ENCODE measurements around the gene UGT2B7. TPM values are rescaled to one million over a fixed set of nuclear protein-coding genes. Genes with fewer than 3 reads are reported as not detected.

Gene UGT2B7
- total RNA-seq, 1 donor from 2014 or later, result not detected

DNA sequence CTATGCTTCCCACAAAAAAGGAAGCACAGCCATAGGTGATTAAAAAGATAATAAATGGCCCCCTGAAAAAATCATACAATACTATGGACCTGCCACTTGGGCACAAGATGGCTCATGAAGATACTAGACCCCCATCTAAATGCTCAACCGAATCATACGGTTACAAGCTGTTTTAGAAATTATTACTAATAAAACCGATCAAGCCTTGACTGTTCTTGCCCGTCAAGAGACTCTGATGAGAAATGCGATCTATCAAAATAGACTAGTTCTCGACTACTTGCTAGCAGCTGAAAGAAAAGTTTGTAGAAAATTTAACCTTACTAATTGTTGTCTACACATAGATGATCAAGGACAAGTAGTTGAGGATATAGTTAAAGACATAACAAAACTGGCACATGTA is 40.1 kb upstream of the UGT2B7 start:
- H3K4me1 Mint-ChIP-seq, result peaks cover 21% of the 10 kb centered on the region
- no peaks in the 10 kb centered on the region for H3K9me3 Mint-ChIP-seq
- H3K4me3 Mint-ChIP-seq, result no peak overlapping the region
- no peaks in the 10 kb centered on the region for H3K27me3 Mint-ChIP-seq (ENCODE audit: low read depth)
- TF ChIP-seq, protein P1, sequence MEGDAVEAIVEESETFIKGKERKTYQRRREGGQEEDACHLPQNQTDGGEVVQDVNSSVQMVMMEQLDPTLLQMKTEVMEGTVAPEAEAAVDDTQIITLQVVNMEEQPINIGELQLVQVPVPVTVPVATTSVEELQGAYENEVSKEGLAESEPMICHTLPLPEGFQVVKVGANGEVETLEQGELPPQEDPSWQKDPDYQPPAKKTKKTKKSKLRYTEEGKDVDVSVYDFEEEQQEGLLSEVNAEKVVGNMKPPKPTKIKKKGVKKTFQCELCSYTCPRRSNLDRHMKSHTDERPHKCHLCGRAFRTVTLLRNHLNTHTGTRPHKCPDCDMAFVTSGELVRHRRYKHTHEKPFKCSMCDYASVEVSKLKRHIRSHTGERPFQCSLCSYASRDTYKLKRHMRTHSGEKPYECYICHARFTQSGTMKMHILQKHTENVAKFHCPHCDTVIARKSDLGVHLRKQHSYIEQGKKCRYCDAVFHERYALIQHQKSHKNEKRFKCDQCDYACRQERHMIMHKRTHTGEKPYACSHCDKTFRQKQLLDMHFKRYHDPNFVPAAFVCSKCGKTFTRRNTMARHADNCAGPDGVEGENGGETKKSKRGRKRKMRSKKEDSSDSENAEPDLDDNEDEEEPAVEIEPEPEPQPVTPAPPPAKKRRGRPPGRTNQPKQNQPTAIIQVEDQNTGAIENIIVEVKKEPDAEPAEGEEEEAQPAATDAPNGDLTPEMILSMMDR (IDR thresholded peaks at IDR 0.05; ENCODE audit: unreplicated experiment), result no peak
- no peak for DNase-seq (ENCODE audit: low spot score in 2 of 2, unreplicated experiment in 2 of 2)
- H3K27ac Mint-ChIP-seq, result no peak overlapping the region
- no peaks in the 10 kb centered on the region for H3K36me3 Mint-ChIP-seq

DNA sequence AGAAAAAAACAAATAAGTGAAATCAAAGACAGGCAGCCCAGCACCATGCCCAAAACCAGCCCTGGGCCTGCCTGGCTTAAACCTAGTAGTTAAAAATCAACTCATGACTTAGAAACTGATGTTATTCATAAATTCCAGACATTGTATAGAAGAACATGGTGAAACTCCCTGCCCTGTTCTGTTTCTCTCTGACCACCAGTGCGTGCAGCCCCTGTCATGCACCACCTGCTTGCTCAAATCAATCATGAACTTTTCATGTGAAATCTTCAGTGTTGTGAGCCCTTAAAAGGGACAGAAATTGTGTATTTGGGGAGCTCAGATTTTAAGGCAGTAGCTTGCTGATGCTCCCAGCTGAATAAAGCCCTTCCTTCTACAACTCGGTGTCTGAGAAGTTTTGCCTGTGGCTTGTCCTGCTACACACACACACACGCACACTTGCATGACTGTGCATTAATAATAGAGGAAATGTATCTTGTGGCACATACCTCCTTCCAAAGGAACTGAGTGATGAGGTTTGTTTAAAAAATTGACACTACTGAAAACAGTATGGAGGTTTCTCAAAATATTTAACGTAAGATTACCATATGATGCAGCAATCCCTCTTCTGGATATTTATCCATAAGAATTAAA is 39.2 kb upstream of the UGT2B7 start:
- DNase-seq (ENCODE audit: low spot score in 2 of 2, unreplicated experiment in 2 of 2), result no peak
- Mint-ChIP-seq H3K36me3 (no peaks in the 10 kb centered on the region), H3K27me3 (ENCODE audit: low read depth) (no peaks in the 10 kb centered on the region), H3K4me3 (no peak overlapping the region), H3K27ac (no peak overlapping the region), H3K4me1 (peaks cover 18% of the 10 kb centered on the region), H3K9me3 (no peaks in the 10 kb centered on the region)
- TF ChIP-seq, protein P1 (IDR thresholded peaks at IDR 0.05; ENCODE audit: unreplicated experiment), result no peak

DNA sequence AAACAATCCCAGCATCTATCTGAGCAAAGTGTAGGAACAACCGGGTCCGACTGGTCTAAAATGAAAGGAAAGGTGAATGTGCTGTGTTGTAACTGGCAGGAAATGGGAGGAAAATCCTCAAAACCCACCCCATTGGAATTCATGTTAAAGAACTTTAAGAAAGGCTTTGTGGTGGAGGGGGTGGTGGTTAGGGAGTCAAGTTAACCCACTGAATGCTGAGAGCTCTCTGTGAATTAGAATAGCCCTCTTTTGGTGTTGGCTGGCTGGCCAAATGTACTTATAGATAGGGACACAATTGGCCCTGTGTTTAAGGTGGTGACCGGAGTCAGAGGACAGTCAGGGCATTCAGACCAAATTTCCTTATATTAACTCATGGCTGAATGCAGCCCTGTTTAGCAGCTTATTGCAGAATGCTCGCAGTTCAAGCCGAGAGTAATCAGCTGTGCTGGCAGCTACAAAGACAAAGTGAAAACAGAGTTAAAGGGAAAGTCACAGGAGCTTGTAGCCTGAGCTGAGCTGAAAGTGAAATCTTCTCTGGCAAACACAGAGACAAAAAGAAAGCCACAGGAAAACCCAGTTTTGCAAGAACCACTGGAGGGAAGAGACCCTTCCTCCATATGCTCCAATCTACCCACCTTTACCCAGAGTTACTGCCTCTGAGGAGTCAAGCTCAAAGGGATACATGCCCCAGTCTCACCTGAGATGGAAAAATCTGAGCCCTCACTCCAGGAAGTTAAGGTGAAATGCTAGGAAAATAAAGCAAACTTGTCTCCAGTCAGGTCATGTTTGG is 38.5 kb upstream of the UGT2B7 start:
- Mint-ChIP-seq H3K27ac (peak overlapping the region; percentile 0), H3K4me3 (no peak overlapping the region), H3K4me1 (peaks cover 18% of the 10 kb centered on the region), H3K9me3 (no peaks in the 10 kb centered on the region), H3K36me3 (no peaks in the 10 kb centered on the region), H3K27me3 (ENCODE audit: low read depth) (no peaks in the 10 kb centered on the region)
- DNase-seq (ENCODE audit: low spot score in 2 of 2, unreplicated experiment in 2 of 2), result no peak
- TF ChIP-seq, protein P1 (IDR thresholded peaks at IDR 0.05; ENCODE audit: unreplicated experiment), result no peak

DNA sequence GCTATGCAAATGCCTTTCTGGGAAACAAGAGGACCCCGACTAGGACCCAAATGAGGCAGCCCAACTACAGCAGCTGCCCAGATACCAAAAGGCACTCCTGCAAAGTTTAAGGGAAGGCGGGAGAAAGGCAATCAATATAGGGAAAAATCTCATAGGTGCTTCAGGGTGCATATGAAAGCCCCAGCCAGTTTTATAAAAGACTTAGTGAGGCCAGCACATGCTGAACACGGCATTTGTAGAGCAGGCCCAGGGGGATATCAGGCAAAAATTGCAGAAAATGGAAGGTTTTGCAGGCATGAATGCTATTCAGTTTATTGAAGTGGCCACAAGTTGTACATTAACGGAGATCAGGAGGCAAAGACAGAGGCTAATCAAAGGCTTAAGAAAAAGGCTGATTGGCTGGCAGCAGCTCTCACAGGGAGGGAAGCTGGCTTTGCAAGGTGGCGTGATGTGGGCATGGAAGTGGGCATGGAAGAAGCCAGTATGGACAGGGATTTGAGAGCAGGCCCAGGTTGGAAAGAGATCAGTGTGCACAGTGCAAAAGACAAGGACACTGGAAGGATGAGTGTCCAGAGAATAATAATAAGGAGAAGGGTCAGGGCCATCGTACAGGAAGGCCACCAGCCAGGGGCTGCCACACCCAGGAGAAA is 37.7 kb upstream of the UGT2B7 start:
- TF ChIP-seq, protein P1 (IDR thresholded peaks at IDR 0.05; ENCODE audit: unreplicated experiment), result no peak
- Mint-ChIP-seq H3K4me1 (peaks cover 18% of the 10 kb centered on the region), H3K27ac (peak overlapping the region; percentile 0), H3K9me3 (peaks cover under 1% of the 10 kb centered on the region), H3K4me3 (no peak overlapping the region), H3K27me3 (ENCODE audit: low read depth) (no peaks in the 10 kb centered on the region), H3K36me3 (no peaks in the 10 kb centered on the region)
- no peak for DNase-seq (ENCODE audit: low spot score in 2 of 2, unreplicated experiment in 2 of 2)

DNA sequence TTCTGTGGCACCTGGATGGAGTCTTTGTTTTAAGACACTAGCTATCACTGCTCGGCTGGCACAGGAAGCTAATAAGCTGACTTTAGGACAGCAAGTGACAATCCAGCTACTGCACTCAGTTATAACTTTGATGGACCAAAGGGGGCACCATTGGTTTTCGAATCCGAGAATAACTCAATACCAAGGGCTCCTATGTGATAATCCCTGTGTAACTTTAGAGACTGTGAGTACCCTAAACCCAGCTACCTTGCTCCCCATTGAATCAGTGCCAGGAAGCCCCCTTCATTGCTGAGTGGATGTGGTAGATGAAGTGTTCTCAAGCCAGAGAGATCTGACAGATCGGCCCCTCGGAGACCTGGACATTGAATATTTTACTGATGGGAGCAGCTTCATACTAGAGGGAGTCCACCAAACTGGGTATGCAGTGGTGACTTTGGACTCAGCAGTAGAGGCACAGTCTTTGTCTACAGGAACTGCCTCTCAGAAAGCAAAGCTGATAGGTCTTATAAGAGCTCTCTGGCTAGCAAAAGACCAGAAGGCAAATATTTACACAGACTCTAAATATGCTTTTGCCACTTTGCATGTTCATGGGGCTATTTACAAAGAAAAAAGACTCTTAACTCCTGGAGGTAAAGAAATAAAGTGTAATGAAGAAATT is 35.5 kb upstream of the UGT2B7 start:
- H3K4me1 Mint-ChIP-seq, result peaks cover 18% of the 10 kb centered on the region
- no peak overlapping the region for H3K4me3 Mint-ChIP-seq
- no peak overlapping the region for H3K27ac Mint-ChIP-seq
- no peak for DNase-seq (ENCODE audit: low spot score in 2 of 2, unreplicated experiment in 2 of 2)
- TF ChIP-seq, protein P1 (IDR thresholded peaks at IDR 0.05; ENCODE audit: unreplicated experiment), result no peak
- H3K36me3 Mint-ChIP-seq, result no peaks in the 10 kb centered on the region
- peaks cover 8% of the 10 kb centered on the region for H3K9me3 Mint-ChIP-seq
- H3K27me3 Mint-ChIP-seq (ENCODE audit: low read depth), result no peaks in the 10 kb centered on the region
